H1 (cell line): ENCODE measurements around the gene GRAMD4. TPM values are rescaled to one million over a fixed set of nuclear protein-coding genes. Genes with fewer than 3 reads are reported as not detected.

Experiments
- CTCF ChIA-PET: fragments of 300-600 bp; sonication (Branson Sonifier 250); formaldehyde crosslinking; loops from one replicate; lab custom pipeline; 2021; ENCODE audit not compliant: partially characterized antibody; lab: Charles Lee
- POLR2A ChIA-PET: fragments of 300-600 bp; sonication (Branson Sonifier 250); formaldehyde crosslinking; loops from one replicate; lab custom pipeline; 2021; ENCODE audit warnings: inconsistent platforms; ENCODE audit not compliant: partially characterized antibody; lab: Charles Lee
- DNase-seq, 2 experiments: peaks; one replicate each; pipeline versions ENCODE4 v3.0.0 to v3.0.0-alpha.2; 2010 to 2022; ENCODE audit warnings: low spot score in 2 of 2, low read depth in 1 of 2, mixed read lengths in 1 of 2
- FAIRE-seq: peaks from 2 replicates; lab custom pipeline; 2011; peaks lifted over from hg19 to GRCh38; lab: Jason Lieb, UNC
- H2AFZ ChIP-seq: 2 replicates; pipeline ENCODE4 v1.8.1; 2012; ENCODE audit warnings: low read length, inconsistent platforms
- H2AK5ac ChIP-seq: 2 replicates; pipeline ENCODE4 v1.6.1; 2013; ENCODE audit warnings: low read depth, low read length
- H2BK120ac ChIP-seq: replicated peaks from 2 replicates; pipeline ENCODE3; 2013; ENCODE audit warnings: low read depth, low read length, inconsistent platforms
- H2BK12ac ChIP-seq: 2 replicates; pipeline ENCODE4 v1.6.1; 2013; ENCODE audit warnings: low read depth, low read length
- H2BK15ac ChIP-seq: 2 replicates; pipeline ENCODE4 v1.6.1; 2013; ENCODE audit warnings: low read length
- H2BK20ac ChIP-seq: 2 replicates; pipeline ENCODE4 v1.6.1; 2013; ENCODE audit warnings: low read length
- H2BK5ac ChIP-seq: 2 replicates; pipeline ENCODE4 v1.6.1; 2013; ENCODE audit warnings: low read depth, low read length
- H3K14ac ChIP-seq: 2 replicates; pipeline ENCODE4 v1.6.1; 2013; ENCODE audit warnings: inconsistent platforms; ENCODE audit not compliant: insufficient read length
- H3K18ac ChIP-seq: 2 replicates; pipeline ENCODE4 v1.6.1; 2013; ENCODE audit warnings: low read length; ENCODE audit errors: extremely low read depth
- H3K23ac ChIP-seq: 2 replicates; pipeline ENCODE4 v1.6.1; 2013; ENCODE audit warnings: inconsistent platforms; ENCODE audit not compliant: insufficient read length
- H3K23me2 ChIP-seq: 2 replicates; pipeline ENCODE4 v1.6.1; 2013; ENCODE audit warnings: low read depth, low read length
- H3K27ac ChIP-seq: 2 replicates; pipeline ENCODE4 v1.6.1; 2011; ENCODE audit warnings: low read depth, low read length, inconsistent platforms
- H3K27me3 ChIP-seq, 4 experiments: replicated peaks in 1 of 4; 1 replicate in 1 of 4; 2 replicates in 3 of 4; pipeline versions ENCODE4 v1.6.1 to v1.8.1; 2011 to 2013; ENCODE audit warnings: low read length in 3 of 4, mild to moderate bottlenecking in 3 of 4, inconsistent platforms in 2 of 4, mixed read lengths in 2 of 4, moderate library complexity in 1 of 4; ENCODE audit not compliant: control insufficient read depth in 3 of 4, insufficient read depth in 3 of 4; ENCODE audit errors: extremely low read depth in 1 of 4
- H3K36me3 ChIP-seq, 4 experiments: 2 replicates each; pipeline versions ENCODE4 v1.6.1 to v1.8.1; 2011 to 2013; ENCODE audit warnings: mild to moderate bottlenecking in 4 of 4, low read length in 3 of 4, moderate library complexity in 2 of 4, control low read depth in 1 of 4, inconsistent platforms in 1 of 4; ENCODE audit not compliant: insufficient read depth in 4 of 4, control insufficient read depth in 2 of 4
- H3K4ac ChIP-seq: replicated peaks from 2 replicates; pipeline ENCODE3; 2013; ENCODE audit warnings: low read length, low read depth, mixed read lengths, inconsistent platforms; ENCODE audit not compliant: insufficient read length
- H3K4me1 ChIP-seq, 4 experiments: replicated peaks in 1 of 4; 1 replicate in 1 of 4; 2 replicates in 3 of 4; pipeline versions ENCODE4 v1.6.1 to v1.8.1; 2011 to 2013; ENCODE audit warnings: low read length in 3 of 4, inconsistent platforms in 2 of 4, mixed read lengths in 1 of 4; ENCODE audit not compliant: insufficient read depth in 4 of 4, control insufficient read depth in 3 of 4
- H3K4me2 ChIP-seq, 2 experiments: 2 replicates each; pipeline versions ENCODE4 v1.6.1 to v1.8.1; 2011 to 2013; ENCODE audit warnings: low read depth in 2 of 2, low read length in 2 of 2, control low read depth in 1 of 2, inconsistent platforms in 1 of 2, mild to moderate bottlenecking in 1 of 2; ENCODE audit not compliant: insufficient read depth in 1 of 2
- H3K4me3 ChIP-seq, 4 experiments: fragments of 200-600, 300-600 bp in 1 of 4; sonication (generic), shearing (Covaris generic), sonication (Bioruptor Twin) in 1 of 4; 2 replicates each; pipeline versions ENCODE4 v1.5.1 to v1.8.1; 2011 to 2016; ENCODE audit warnings: low read length in 4 of 4, low read depth in 3 of 4, control low read depth in 2 of 4, inconsistent platforms in 2 of 4, mild to moderate bottlenecking in 2 of 4, mixed read lengths in 1 of 4, moderate library complexity in 1 of 4; ENCODE audit not compliant: insufficient read depth in 2 of 4; ENCODE audit errors: extremely low read depth in 1 of 4
- H3K56ac ChIP-seq: replicated peaks from 2 replicates; pipeline ENCODE3; 2013; ENCODE audit warnings: low read depth, mild to moderate bottlenecking, mixed read lengths, low read length, inconsistent platforms; ENCODE audit not compliant: insufficient read length
- H3K79me1 ChIP-seq: 2 replicates; pipeline ENCODE4 v1.6.1; 2013; ENCODE audit warnings: low read depth, low read length, control low read depth
- H3K79me2 ChIP-seq, 2 experiments: 2 replicates each; pipeline versions ENCODE4 v1.6.1 to v1.8.1; 2012 to 2013; ENCODE audit warnings: low read length in 2 of 2, mild to moderate bottlenecking in 2 of 2, inconsistent platforms in 1 of 2; ENCODE audit not compliant: insufficient read depth in 2 of 2, control insufficient read depth in 1 of 2
- H3K9ac ChIP-seq, 4 experiments: replicated peaks in 1 of 4; 1 replicate in 1 of 4; 2 replicates in 3 of 4; pipeline versions ENCODE4 v1.6.1 to v1.8.1; 2011 to 2013; ENCODE audit warnings: low read depth in 3 of 4, low read length in 3 of 4, control low read depth in 2 of 4, mild to moderate bottlenecking in 2 of 4, moderate library complexity in 2 of 4, inconsistent platforms in 1 of 4; ENCODE audit errors: extremely low read depth in 1 of 4
- H3K9me3 ChIP-seq, 2 experiments: 2 replicates each; pipeline versions ENCODE4 v1.6.1 to v1.8.1; 2012 to 2013; ENCODE audit warnings: mild to moderate bottlenecking in 2 of 2, moderate library complexity in 2 of 2, control low read depth in 1 of 2, inconsistent platforms in 1 of 2, low read depth in 1 of 2, low read length in 1 of 2, mixed read lengths in 1 of 2; ENCODE audit not compliant: insufficient read depth in 2 of 2
- H4K20me1 ChIP-seq, 2 experiments: replicated peaks in 1 of 2; 2 replicates each; pipeline versions ENCODE3 to v1.8.1; 2011 to 2013; ENCODE audit warnings: inconsistent platforms in 2 of 2, low read length in 2 of 2, mild to moderate bottlenecking in 1 of 2; ENCODE audit not compliant: insufficient read depth in 2 of 2, control insufficient read depth in 1 of 2
- H4K5ac ChIP-seq: 2 replicates; pipeline ENCODE4 v1.6.1; 2013; ENCODE audit warnings: low read length, low read depth, mixed read lengths, inconsistent platforms; ENCODE audit not compliant: insufficient read length
- H4K8ac ChIP-seq: 2 replicates; pipeline ENCODE4 v1.8.0; 2013; ENCODE audit warnings: mild to moderate bottlenecking, moderate library complexity, low read length, inconsistent platforms; ENCODE audit not compliant: insufficient read depth; ENCODE audit errors: extremely low read depth
- H4K91ac ChIP-seq: replicated peaks from 2 replicates; pipeline ENCODE3; 2013; ENCODE audit warnings: low read length, mixed read lengths, inconsistent platforms; ENCODE audit not compliant: insufficient read length
- JUND ChIP-seq: IDR thresholded peaks from 2 replicates; pipeline ENCODE4 v1.6.1; 2011; ENCODE audit warnings: mild to moderate bottlenecking, improper control_type of control experiment, low read length
- WGBS, 2 experiments: shearing (Covaris generic) in 1 of 2; methylation state at CpG; one replicate each; pipeline versions ENCODE4 v1.1.6 to v1.1.7; 2013 to 2015; ENCODE audit warnings: low lambda C conversion rate in 2 of 2, mixed read lengths in 2 of 2, inconsistent platforms in 1 of 2, low coverage in 1 of 2, missing lambda C conversion rate in 1 of 2; ENCODE audit not compliant: insufficient replicate concordance in 2 of 2, insufficient coverage in 1 of 2, insufficient read length in 1 of 2; ENCODE audit errors: extremely low coverage in 1 of 2, missing lambda C conversion rate in 1 of 2; 5-methylcytosine and 5-hydroxymethylcytosine counted together
- polyA plus RNA-seq, 7 experiments: library from polyadenylated mRNA; depleted of rRNA in 3 of 7; stranded (reverse) in 5 of 7; unstranded in 2 of 7; fragments of >200 nt in 5 of 7; fragments of 200-250 nt in 2 of 7; gene quantifications; 1 replicate in 5 of 7; 2 replicates in 1 of 7; 4 replicates in 1 of 7; pipeline versions ENCODE4 v1.2.1 to v1.2.3, GENCODE V29; 2011 to 2013; ENCODE audit warnings: missing spikeins in 2 of 7, mixed read lengths in 2 of 7
- total RNA-seq: library from RNA; stranded (reverse); fragmentation: NEBNext Ultra II Directional; extraction: Animal tissue kit (Norgen Biotek cat#: 25700); gene quantifications from 2 replicates; pipeline ENCODE4 v1.2.1, GENCODE V29; 2021
- TF ChIP-seq, protein P1 (sequence below): IDR thresholded peaks from 2 replicates; pipeline ENCODE4 v1.6.1; 2011; ENCODE audit warnings: low read length, improper control_type of control experiment

GRAMD4 gene
- total and polyA plus RNA-seq, 2 of the 8 experiments (the other 6 are each of a cell fraction or from before 2014, with no cell fraction given) = 7.9 to 25.6 TPM

DNA sequence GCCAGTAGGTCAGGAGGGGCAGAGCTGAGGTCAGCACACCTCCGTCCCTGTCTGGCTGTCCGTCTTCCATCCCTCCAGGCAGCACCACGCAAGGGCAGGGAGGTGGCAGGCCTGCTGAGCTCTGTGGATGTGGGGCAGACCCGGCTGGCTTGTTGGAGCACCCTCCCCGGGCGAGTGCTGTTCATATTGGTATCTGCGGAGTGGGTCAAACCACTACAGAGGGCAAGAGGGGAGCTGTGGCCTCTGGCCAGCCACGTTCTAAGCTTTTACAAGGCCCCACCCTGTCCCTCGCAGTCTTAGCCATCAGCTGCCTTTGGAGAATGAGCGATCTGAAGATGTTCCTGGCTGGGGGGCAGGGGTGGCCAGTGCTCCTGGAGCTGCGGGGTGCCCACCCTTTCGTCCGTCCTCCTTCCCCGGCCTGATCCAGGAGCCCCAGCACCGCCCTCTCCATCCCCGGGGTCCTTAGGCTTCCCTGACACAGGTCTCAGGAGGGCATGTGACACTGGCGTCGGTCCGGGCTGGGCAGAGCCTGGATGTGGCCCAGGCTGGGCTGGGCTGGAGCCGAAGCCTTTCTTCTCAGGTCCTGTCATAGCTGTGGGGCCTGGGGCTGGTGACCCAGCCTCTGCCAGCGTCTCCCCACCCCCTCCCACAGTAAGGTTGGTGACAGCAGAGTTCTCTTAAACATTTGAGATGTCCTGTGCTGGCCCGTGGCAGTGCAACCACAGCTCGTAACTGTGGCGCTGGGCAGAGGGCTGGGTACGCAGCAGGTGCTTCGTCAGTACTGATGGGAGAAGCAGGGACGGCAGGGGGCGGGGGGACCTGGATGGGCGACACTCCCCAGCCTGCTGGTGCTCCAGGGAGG lies 31.7 kb upstream of the GRAMD4 start:
- Histone ChIP-seq H3K79me2 (no peaks in the 10 kb centered on the region; a peak in 1 of 4 replicates), H3K9me3 (no peaks in the 10 kb centered on the region), H2BK20ac (no peak overlapping the region), H4K8ac (no peak overlapping the region), H4K5ac (no peak overlapping the region), H3K23ac (no peak overlapping the region), H3K27me3 (no peaks in the 10 kb centered on the region), H3K79me1 (peaks cover 4% of the 10 kb centered on the region; the same call in 1 of the 2 replicates), H3K36me3 (no peaks in the 10 kb centered on the region), H4K91ac (no peak overlapping the region), H3K9ac (no peak overlapping the region), H3K14ac (no peak overlapping the region), H2AK5ac (no peak overlapping the region), H2BK120ac (no peak overlapping the region), H2AFZ (no peak overlapping the region), H3K4me1 (peaks cover 0 to 30% (median 18%) of the 10 kb centered on the region in 4 experiments; a peak in 6 of 7 replicates), H2BK15ac (0 out of 2 replicates have a peak overlapping the region, but pooled peaks have one; percentile 46), H3K4ac (no peak overlapping the region), H2BK12ac (peak overlapping the region; percentile 71), H3K4me2 (no peak overlapping the region), H3K4me3 (no peak overlapping the region), H3K56ac (no peak overlapping the region), H4K20me1 (peaks cover 1 to 18% of the 10 kb centered on the region in 2 experiments), H2BK5ac (no peak overlapping the region; the same call in 1 of the 2 replicates), H3K27ac (no peak overlapping the region), H3K23me2 (0 out of 2 replicates have a peak, but pooled peaks cover 1% of the 10 kb centered on the region), H3K18ac (no peak overlapping the region)
- ChIA-PET CTCF (interaction anchor here (0.7 to 3.3 kb wide), 5 partner anchors 8 to 245 kb away, joined by 3 to 15 read pairs (median 4); no protein-coding TSS in a partner anchor), POLR2A (interaction anchor here (0.7 to 0.8 kb wide), 2 partner anchors 10 kb away, joined by 3 read pairs; no protein-coding TSS in a partner anchor)
- TF ChIP-seq, protein P1, sequence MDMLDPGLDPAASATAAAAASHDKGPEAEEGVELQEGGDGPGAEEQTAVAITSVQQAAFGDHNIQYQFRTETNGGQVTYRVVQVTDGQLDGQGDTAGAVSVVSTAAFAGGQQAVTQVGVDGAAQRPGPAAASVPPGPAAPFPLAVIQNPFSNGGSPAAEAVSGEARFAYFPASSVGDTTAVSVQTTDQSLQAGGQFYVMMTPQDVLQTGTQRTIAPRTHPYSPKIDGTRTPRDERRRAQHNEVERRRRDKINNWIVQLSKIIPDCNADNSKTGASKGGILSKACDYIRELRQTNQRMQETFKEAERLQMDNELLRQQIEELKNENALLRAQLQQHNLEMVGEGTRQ = no peak
- TF ChIP-seq JUND = peak; percentile 52; the same call in 1 of the 2 replicates
- DNase-seq (no peak), FAIRE-seq (no peak)
- WGBS, 2 experiments = 79% methylated on average over 28 of the region's 29 CpGs; no CpG with 5 or more reads in 1 of the 2 experiments
